HepG2 (cell line): ENCODE data around the gene COG8. TPM values are rescaled to one million over a fixed set of nuclear protein-coding genes. Genes with fewer than 3 reads are reported as not detected.

ENCODE experiments used
- DNMT1 ChIP-seq: sonication (generic); formaldehyde crosslinking; IDR thresholded peaks from 2 replicates; pipeline ENCODE4 v1.5.1; 2020; ENCODE audit warnings: mild to moderate bottlenecking, missing genetic modification reagents
- JDP2 ChIP-seq: sonication (generic); formaldehyde crosslinking; IDR thresholded peaks from 2 replicates; pipeline ENCODE4 v1.8.1; 2022; ENCODE audit warnings: missing genetic modification reagents, borderline replicate concordance
- KDM4B ChIP-seq: sonication (generic); formaldehyde crosslinking; IDR thresholded peaks from 2 replicates; pipeline ENCODE4 v1.4.0; 2020; ENCODE audit warnings: missing genetic modification reagents
- KLF9 ChIP-seq: IDR thresholded peaks from 2 replicates; pipeline ENCODE4 v1.6.1; 2016; ENCODE audit warnings: low read depth
- NFIB ChIP-seq: sonication (generic); formaldehyde crosslinking; IDR thresholded peaks from 2 replicates; pipeline ENCODE4 v1.9.0; 2021; ENCODE audit warnings: missing genetic modification reagents, mild to moderate bottlenecking, borderline replicate concordance
- ZFP1 ChIP-seq: IDR thresholded peaks from 2 replicates; pipeline ENCODE4 v1.6.1; 2016
- ZIK1 ChIP-seq: sonication (generic); formaldehyde crosslinking; IDR thresholded peaks from 2 replicates; pipeline ENCODE4 v1.5.0; 2020; ENCODE audit warnings: mild to moderate bottlenecking, low read depth, missing genetic modification reagents, borderline replicate concordance
- ZNF441 ChIP-seq: sonication (generic); formaldehyde crosslinking; IDR thresholded peaks from 2 replicates; pipeline ENCODE4 v1.7.0; 2021; ENCODE audit warnings: missing genetic modification reagents, borderline replicate concordance
- ZNF644 ChIP-seq: IDR thresholded peaks from 2 replicates; pipeline ENCODE4 v1.6.1; 2016; ENCODE audit warnings: low read depth
- ZNF768 ChIP-seq: sonication (generic); formaldehyde crosslinking; IDR thresholded peaks from 2 replicates; pipeline ENCODE4 v1.4.0; 2020; ENCODE audit warnings: missing genetic modification reagents
- polyA plus RNA-seq, 8 experiments: library from polyadenylated mRNA; depleted of rRNA in 3 of 8; stranded (reverse) in 7 of 8; unstranded in 1 of 8; fragments of >200 nt; fragmentation: Illumina TruSeq in 4 of 8; extraction: Trizol in 4 of 8; gene quantifications; 2 replicates each; pipeline versions ENCODE4 v1.2.1 to v1.2.3, GENCODE V29; 2011 to 2016; ENCODE audit warnings: low read depth in 4 of 8, missing spikeins in 1 of 8, mixed read lengths in 1 of 8; ENCODE audit not compliant: insufficient read depth in 1 of 8
- total RNA-seq, 5 experiments: library from RNA; depleted of rRNA; stranded (reverse); fragments of >200 nt; fragmentation: Illumina TruSeq; extraction: Trizol; gene quantifications; 2 replicates each; pipeline ENCODE4 v1.2.3, GENCODE V29; 2016; ENCODE audit warnings: low read depth in 1 of 5
- TF ChIP-seq, protein P1 (sequence below): sonication (generic); formaldehyde crosslinking; IDR thresholded peaks from 2 replicates; pipeline ENCODE4 v1.4.0; 2020; ENCODE audit warnings: mild to moderate bottlenecking, low read depth, missing genetic modification reagents
- TF ChIP-seq, protein P2 (sequence below): sonication (generic); formaldehyde crosslinking; IDR thresholded peaks from 2 replicates; pipeline ENCODE4 v1.4.0; 2020; ENCODE audit warnings: mild to moderate bottlenecking, missing genetic modification reagents
- TF ChIP-seq, protein P3 (sequence below): sonication (generic); formaldehyde crosslinking; IDR thresholded peaks from 2 replicates; pipeline ENCODE4 v1.4.0; 2020; ENCODE audit warnings: missing genetic modification reagents
- TF ChIP-seq, protein P4 (sequence below): sonication (generic); formaldehyde crosslinking; IDR thresholded peaks from 2 replicates; pipeline ENCODE4 v1.5.1; 2020; ENCODE audit warnings: mild to moderate bottlenecking, moderate library complexity, missing genetic modification reagents
- TF ChIP-seq, protein P5 (sequence below): sonication (generic); formaldehyde crosslinking; IDR thresholded peaks from 2 replicates; pipeline ENCODE4 v1.4.0; 2020; ENCODE audit warnings: mild to moderate bottlenecking, missing genetic modification reagents
- TF ChIP-seq, protein P6 (sequence below): sonication (generic); formaldehyde crosslinking; IDR thresholded peaks from 2 replicates; pipeline ENCODE4 v1.9.0; 2022; ENCODE audit warnings: low read depth, missing genetic modification reagents
- TF ChIP-seq, protein P7 (sequence below): sonication (generic); formaldehyde crosslinking; IDR thresholded peaks from 2 replicates; pipeline ENCODE4 v1.4.0; 2020; ENCODE audit warnings: missing genetic modification reagents
- TF ChIP-seq, protein P8 (sequence below): IDR thresholded peaks from 2 replicates; pipeline ENCODE4 v1.6.1; 2016; ENCODE audit warnings: missing genetic modification reagents, missing compliant biosample characterization
- TF ChIP-seq, protein P9 (sequence below): sonication (generic); formaldehyde crosslinking; IDR thresholded peaks from 2 replicates; pipeline ENCODE4 v1.5.0; 2020; ENCODE audit warnings: missing genetic modification reagents, mild to moderate bottlenecking, borderline replicate concordance

COG8 gene
- total and polyA plus RNA-seq, 2 of the 13 experiments (the other 11 are each of a cell fraction or from before 2014, with no cell fraction given), result 45.5 to 52.1 TPM

DNA sequence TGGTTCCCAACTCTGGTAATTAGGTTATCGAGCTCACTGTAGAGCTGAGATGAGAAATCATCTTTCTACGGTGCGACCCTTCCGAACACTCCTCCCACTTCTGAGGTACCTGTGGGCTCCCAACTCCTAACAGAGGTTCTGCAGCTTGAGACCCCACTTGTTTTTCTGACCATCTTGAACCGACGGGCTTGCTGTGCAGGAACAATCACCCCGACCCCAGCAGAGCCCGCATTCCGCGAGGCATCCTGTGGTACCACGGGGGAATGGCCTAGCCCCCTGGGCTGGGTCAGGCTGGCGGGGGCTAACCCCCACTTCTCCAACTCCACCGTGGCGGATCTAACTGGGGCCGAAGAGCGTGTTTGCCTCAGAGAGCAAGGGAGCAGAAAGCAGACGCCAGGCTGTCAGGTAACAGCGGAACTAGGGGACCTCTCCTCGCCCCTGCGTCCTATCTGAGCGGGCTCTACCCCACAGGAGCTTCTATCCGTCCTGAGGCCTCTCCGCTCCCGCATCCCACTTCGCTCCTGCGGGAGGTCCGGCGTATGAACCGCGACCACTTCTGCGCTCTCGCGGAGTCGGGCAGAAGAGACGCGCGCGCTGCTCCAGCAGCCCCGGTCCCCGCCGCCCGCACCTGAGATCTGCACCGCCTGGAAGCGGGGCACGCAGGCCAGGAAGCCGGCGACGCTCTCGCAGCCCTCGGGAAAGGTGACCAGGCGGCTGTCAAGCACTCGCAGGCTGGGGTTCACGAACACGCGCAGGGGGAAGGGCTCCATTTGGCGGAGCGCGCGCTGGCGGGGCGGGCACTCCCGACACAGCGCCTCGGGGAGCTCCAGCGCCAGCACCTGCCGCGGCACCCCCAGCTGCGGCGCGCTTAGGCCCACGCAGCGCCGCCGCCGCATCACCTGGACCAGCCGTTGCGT lies 9.7 kb downstream of the COG8 start (continued):
- TF ChIP-seq, protein P1, sequence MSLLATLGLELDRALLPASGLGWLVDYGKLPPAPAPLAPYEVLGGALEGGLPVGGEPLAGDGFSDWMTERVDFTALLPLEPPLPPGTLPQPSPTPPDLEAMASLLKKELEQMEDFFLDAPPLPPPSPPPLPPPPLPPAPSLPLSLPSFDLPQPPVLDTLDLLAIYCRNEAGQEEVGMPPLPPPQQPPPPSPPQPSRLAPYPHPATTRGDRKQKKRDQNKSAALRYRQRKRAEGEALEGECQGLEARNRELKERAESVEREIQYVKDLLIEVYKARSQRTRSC (CRISPR knock-in tag), result 0 out of 2 replicates have a peak, but pooled peaks have one; percentile 77
- TF ChIP-seq ZNF644 (CRISPR knock-in tag), result no peak
- TF ChIP-seq, protein P2, sequence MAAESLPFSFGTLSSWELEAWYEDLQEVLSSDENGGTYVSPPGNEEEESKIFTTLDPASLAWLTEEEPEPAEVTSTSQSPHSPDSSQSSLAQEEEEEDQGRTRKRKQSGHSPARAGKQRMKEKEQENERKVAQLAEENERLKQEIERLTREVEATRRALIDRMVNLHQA (CRISPR knock-in tag), result no peak
- TF ChIP-seq, protein P3, sequence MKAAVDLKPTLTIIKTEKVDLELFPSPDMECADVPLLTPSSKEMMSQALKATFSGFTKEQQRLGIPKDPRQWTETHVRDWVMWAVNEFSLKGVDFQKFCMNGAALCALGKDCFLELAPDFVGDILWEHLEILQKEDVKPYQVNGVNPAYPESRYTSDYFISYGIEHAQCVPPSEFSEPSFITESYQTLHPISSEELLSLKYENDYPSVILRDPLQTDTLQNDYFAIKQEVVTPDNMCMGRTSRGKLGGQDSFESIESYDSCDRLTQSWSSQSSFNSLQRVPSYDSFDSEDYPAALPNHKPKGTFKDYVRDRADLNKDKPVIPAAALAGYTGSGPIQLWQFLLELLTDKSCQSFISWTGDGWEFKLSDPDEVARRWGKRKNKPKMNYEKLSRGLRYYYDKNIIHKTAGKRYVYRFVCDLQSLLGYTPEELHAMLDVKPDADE (CRISPR knock-in tag), result no peak
- TF ChIP-seq, protein P4, sequence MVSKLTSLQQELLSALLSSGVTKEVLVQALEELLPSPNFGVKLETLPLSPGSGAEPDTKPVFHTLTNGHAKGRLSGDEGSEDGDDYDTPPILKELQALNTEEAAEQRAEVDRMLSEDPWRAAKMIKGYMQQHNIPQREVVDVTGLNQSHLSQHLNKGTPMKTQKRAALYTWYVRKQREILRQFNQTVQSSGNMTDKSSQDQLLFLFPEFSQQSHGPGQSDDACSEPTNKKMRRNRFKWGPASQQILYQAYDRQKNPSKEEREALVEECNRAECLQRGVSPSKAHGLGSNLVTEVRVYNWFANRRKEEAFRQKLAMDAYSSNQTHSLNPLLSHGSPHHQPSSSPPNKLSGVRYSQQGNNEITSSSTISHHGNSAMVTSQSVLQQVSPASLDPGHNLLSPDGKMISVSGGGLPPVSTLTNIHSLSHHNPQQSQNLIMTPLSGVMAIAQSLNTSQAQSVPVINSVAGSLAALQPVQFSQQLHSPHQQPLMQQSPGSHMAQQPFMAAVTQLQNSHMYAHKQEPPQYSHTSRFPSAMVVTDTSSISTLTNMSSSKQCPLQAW (CRISPR knock-in tag), result peak; percentile 42
- TF ChIP-seq, protein P5, sequence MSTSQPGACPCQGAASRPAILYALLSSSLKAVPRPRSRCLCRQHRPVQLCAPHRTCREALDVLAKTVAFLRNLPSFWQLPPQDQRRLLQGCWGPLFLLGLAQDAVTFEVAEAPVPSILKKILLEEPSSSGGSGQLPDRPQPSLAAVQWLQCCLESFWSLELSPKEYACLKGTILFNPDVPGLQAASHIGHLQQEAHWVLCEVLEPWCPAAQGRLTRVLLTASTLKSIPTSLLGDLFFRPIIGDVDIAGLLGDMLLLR, result no peak
- TF ChIP-seq ZIK1 (CRISPR knock-in tag), result no peak
- TF ChIP-seq NFIB (CRISPR knock-in tag), result no peak
- TF ChIP-seq, protein P6, sequence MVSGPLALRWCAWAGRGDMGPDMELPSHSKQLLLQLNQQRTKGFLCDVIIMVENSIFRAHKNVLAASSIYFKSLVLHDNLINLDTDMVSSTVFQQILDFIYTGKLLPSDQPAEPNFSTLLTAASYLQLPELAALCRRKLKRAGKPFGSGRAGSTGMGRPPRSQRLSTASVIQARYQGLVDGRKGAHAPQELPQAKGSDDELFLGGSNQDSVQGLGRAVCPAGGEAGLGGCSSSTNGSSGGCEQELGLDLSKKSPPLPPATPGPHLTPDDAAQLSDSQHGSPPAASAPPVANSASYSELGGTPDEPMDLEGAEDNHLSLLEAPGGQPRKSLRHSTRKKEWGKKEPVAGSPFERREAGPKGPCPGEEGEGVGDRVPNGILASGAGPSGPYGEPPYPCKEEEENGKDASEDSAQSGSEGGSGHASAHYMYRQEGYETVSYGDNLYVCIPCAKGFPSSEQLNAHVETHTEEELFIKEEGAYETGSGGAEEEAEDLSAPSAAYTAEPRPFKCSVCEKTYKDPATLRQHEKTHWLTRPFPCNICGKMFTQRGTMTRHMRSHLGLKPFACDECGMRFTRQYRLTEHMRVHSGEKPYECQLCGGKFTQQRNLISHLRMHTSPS (CRISPR knock-in tag), result no peak; the same call in 1 of the 2 replicates
- no peak; the same call in 1 of the 2 replicates for TF ChIP-seq ZNF768
- TF ChIP-seq, protein P7, sequence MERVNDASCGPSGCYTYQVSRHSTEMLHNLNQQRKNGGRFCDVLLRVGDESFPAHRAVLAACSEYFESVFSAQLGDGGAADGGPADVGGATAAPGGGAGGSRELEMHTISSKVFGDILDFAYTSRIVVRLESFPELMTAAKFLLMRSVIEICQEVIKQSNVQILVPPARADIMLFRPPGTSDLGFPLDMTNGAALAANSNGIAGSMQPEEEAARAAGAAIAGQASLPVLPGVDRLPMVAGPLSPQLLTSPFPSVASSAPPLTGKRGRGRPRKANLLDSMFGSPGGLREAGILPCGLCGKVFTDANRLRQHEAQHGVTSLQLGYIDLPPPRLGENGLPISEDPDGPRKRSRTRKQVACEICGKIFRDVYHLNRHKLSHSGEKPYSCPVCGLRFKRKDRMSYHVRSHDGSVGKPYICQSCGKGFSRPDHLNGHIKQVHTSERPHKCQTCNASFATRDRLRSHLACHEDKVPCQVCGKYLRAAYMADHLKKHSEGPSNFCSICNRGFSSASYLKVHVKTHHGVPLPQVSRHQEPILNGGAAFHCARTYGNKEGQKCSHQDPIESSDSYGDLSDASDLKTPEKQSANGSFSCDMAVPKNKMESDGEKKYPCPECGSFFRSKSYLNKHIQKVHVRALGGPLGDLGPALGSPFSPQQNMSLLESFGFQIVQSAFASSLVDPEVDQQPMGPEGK (CRISPR knock-in tag), result peak; percentile 51
- no peak for TF ChIP-seq JDP2
- TF ChIP-seq, protein P8, sequence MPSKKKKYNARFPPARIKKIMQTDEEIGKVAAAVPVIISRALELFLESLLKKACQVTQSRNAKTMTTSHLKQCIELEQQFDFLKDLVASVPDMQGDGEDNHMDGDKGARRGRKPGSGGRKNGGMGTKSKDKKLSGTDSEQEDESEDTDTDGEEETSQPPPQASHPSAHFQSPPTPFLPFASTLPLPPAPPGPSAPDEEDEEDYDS (CRISPR knock-in tag), result no peak
- 0 out of 2 replicates have a peak, but pooled peaks have one; percentile 75 for TF ChIP-seq DNMT1 (CRISPR knock-in tag)
- TF ChIP-seq KDM4B (CRISPR knock-in tag), result no peak; the same call in 1 of the 2 replicates
- peak; percentile 6; the same call in 1 of the 2 replicates for TF ChIP-seq ZNF441 (CRISPR knock-in tag)
- TF ChIP-seq, protein P9, sequence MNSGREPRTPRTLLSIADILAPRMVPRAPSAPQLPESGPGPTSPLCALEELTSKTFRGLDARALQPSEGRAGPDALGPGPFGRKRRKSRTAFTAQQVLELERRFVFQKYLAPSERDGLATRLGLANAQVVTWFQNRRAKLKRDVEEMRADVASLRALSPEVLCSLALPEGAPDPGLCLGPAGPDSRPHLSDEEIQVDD, result no peak
- no peak for TF ChIP-seq ZFP1 (CRISPR knock-in tag)
- no peak for TF ChIP-seq KLF9 (CRISPR knock-in tag)
